Stimulated activated CD8-positive, alpha-beta memory T cell treated with anti-CD3 and anti-CD28 coated beads, Interleukin-4, amount 100 ng/mL, for 48 hours (primary cell): ENCODE measurements around the gene HERC6.
"Not testable (repeated sequence)": the region's sequence is repeated elsewhere in the genome, so short reads cannot be mapped to it uniquely, and the experiment has no call there.

Source experiments
- DNase-seq: peaks from one replicate; pipeline ENCODE4 v3.0.0-alpha.2; 2020

The HERC6 gene

DNA sequence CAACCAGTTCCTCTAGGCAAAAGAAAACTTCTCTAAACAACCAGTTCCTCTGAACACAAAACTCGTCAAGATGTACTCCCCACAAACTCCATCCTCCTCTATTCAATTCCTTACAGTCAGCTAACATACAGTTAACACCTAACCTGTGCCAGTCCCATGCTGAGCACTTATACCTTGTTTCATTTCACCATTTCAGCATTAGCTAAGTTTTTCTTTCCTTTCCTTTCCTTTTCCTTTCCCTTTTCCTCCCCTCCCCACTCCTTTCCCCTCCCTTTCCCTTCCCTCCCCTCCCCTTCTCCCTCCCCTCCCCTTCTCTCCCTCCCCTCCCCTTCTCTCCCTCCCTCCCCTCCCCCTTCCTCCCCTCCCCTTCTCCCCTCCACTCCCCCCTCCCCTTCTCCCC is 13.1 kb downstream of the HERC6 start:
- no peak for DNase-seq

DNA sequence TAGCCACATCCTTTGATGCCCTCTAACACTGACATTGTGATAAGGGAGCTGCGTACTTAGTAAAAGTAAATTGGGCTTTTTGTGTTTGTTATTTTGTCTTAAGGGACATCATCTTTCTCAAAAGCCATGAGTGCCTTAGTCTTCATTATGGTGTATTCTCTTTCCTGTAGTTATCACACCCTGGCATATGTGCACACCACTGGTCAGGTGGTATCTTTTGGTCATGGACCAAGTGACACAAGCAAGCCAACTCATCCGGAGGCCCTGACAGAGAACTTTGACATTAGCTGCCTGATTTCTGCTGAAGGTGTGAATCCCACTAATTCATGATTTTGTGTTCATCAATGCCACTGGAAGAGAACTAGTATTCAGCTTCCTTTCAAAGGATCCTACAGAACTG is 18.0 kb downstream of the HERC6 start:
- DNase-seq = no peak

DNA sequence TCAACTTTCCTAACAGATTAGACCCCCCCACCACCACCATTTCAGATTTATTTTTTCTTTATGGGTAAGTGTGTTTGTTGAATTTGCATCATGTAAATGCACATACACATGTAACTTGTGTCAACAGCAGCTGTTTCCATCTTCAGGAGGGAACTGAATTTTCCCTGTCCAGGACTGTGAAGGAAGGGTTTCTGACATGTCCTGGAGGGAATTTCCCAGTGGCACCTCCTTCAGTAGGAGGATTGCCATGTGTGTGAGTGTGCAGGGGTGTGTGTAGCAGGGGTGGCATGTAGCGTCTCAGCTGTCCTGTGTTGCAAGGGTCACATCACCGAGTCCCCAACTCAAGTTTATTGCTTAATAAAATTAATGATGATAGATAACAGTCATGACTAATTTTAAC is 19.7 kb downstream of the HERC6 start:
- DNase-seq = no peak

DNA sequence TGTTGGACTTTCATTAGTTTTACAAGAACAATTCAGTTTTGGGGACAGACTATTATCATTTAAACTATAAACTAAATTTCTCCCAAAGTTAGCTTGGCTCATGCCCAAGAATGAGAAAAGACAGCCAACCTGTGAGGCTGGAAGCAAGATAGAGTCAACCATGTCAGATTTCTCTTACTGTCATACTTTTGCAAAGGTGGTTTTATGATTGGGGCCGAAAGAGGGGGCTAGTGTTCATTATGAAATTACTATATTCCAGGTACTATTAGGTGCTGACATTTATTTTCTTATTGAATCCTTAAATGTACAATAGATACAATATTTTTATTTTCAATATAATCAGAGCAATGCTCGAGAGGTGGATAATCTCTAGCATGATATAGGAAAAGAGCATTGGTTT is 30.6 kb downstream of the HERC6 start:
- DNase-seq = no peak

DNA sequence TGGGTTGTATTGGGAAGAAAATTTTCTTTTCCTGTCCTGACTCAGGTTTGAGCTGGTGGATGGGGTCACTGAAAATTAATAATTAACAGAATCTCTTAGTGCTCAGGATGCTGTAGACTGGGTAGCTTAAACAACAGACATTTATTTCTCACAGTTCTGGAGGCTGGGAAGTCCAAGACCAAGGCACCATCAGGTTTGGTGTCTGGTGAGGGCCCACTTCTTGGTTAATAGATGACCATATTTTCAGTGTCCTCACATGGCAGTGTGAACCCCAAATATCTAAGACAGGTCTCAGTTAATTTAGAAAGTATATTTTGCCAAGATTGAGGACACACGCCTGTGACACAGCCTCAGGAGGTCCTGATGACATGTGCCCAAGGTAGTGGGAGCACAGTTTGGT is 31.1 kb downstream of the HERC6 start:
- DNase-seq = no peak

DNA sequence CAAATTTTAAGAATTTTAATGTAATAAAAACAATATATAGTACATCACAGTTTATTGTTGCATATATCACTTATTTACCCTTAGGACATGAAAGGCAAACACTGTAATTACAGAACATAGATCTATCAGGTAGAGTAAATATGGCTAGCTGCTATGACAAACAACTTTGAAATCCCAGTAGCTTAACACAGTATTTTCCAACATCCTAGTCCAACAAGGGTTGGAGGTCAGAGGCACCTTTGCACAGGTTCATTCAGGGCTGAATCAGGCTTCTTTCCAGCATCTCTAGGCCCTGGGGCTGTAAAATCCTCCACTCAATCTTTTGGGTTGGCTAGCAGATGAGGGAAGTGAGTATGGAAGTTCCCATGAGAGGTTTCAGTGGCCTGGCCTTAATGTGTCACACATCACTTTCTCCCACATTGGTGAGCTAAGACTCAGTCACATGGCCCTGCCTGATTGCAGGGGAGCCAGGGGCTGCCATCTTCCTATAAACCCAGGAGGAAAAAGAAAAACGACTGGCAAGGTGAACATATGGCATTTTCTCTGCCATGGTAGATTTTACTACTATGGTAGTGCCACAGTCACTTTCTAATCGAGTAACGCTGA is 32.9 kb downstream of the HERC6 start:
- peak; percentile 33 for DNase-seq

DNA sequence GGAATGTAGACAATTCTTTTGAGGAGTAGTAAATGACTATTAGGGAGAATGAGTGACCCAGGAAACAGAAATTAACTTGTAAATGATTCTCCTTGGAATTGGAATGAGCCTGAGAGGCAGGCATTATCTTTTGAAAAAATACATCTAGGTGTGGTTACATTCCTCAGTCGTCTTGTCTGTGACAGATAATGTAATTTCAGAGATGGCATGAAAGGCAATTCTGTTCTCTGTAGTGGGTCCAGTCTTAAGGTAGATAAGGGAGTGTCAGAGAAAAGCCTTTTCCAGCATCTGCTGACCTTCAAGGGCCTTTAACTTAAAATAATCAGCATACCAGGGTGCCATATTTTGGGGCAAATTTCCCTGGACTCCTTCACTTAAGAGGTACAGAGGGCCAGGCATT is 35.1 kb downstream of the HERC6 start:
- no peak for DNase-seq

DNA sequence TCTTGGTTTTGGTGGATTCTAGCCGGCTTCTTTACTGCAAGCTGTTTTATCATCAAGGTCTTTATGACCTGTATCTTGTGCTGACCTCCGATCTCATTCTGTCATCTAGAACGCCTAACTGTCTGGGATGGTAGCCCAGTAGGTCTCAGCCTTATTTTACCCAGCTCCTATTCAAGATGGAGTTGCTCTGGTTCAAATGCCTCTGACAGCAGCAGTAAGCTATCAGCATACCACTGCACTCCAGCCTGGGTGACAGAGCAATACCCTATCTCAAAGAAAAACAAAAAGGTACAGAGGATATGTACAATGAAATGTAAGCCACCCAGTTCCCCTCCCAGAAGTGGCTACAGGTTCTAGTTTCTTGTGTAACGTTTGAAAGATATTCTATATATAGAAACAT is 36.1 kb downstream of the HERC6 start:
- DNase-seq = no peak

DNA sequence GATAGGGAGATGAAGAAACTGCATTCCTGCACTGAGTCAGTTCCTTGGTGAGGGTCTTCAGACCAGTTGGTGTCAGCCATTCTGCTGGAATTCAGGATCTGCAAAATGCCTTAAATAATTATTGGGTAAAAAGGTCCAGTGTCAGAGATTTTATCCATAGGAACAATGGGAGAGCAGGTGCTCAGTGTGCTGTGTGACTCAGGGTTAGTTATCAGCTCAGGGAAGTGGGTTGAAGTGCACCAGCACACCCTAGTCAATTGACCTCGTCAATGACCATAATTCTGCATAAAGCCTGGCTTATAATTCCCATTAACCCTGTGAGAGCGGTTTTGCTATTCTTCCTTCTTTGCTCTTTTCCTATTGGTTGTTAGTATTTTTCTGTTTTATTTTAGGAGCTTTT is 37.3 kb downstream of the HERC6 start:
- DNase-seq = no peak

DNA sequence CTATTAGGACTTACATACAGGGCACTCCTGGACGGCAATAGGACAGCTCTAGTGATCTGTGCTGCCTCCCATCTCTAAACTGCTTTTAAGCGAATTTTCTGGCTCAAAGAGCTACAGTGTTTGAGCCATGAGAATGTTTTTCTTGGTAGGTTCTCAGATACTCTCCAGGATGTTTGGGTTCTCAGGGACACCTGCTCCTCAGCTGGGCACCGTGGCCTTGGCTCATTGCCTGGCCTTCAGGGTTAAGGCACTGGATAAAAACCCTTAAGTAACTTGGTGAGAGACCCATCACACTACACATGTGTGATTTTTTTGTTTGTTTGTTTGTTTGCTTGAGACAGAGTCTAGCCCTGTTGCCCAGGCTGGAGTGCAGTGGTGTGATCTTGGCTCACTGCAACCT is 39.8 kb downstream of the HERC6 start:
- no peak for DNase-seq

DNA sequence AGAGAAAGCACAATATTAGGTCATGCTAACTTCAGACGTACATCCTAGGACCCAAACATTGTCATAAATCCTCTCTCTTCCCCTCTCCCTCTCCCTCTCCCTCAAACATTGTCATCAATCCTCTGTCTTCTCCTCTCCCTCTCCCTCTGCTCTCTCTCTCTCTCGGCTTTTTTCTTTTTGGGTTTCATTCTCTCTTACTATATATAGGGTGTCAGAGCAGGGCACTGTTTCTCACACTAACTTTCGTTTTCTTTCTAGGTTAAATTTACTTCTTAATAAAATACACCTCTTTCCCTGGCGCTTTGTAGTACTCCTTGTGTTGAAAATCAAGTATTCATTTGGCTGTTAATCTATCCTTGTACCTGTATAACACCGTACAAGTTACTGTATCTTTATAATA is 41.2 kb downstream of the HERC6 start:
- no peak for DNase-seq

DNA sequence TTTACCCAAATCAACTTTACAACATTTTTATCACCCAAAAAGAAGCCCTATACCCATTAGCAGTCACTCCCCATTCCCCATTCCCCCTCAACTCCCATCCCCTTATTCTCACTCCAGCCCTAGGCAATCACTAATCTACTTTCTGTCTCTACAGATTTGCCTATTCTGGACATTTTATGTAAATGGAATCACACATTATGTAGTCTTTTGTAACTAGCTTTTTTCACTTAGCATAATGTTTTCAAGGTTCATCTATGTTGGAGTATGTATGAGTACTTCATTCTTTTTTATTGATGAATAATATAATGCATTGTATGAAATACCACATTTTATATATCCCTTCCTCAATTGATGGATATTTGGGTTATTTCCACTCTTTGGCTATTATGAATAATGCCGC is 42.2 kb downstream of the HERC6 start:
- no peak for DNase-seq

DNA sequence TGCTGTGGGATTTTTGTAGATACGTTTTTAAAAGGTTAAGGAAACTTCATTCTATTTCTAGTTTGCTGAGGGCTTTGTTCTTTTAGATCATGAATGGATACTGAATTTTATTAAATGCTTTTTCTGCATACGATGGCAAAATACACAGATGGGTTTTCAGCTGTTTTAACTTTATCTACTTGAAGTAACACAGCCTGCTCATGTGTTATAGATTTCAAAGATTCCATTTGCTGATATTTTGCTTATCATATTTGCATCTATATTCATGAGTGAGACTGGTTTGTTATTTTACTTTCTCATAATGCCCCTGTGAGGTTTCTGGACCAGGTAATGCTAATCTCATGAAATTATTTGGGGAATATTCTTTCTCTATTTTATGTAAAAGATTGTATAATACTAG is 43.8 kb downstream of the HERC6 start:
- DNase-seq = no peak

DNA sequence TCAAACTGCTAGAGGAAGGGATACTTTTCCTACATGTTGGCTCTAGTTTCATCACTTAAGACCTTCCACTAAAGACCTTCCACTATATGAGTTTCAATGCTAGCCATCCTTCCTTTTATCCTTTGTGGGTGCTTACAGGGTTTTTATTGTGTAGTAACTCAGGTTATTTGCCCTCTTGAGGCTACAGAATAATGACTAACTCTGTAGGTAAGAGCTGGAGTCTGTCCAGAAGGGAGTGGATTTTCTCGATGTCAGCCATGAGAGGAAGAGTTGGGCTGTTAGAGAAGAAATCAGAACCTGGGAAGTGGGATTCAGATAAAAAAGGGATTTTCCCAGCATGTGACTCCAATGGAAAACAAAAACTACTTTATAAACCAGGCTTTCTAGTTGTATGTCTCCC is 50.7 kb downstream of the HERC6 start:
- no peak for DNase-seq

DNA sequence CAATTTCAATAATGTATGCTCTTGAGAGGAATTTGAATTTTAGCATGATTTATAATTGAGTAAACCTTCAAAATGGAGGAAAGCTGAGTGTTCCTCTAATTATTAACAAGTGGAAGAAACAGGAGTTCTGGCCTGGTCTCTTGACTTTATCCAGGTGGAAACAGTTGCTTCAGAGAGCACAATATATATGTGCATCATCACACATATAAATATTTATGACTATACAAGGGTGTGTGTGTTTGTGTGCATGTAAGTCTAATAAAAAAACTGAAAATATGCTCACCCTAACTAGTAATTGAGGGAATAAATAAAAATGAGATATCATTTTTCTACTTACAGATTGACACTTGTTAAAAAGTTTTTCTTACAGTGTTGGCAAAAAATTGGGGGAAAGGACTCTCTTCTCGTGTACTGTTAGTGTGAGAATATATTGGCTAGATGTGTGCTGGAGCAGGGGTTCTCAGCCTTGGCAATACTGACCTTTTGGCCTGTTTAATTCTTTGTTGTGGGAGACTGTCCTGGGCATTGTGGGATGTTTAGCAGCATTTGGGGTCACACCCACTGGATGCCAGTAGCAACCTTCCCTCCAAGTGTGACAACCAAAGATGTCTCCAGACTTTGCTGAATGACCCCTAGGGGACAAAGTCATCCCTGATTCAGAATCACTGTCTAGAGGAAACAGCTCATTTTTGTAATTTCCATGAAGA is 57.5 kb downstream of the HERC6 start:
- DNase-seq = no peak

DNA sequence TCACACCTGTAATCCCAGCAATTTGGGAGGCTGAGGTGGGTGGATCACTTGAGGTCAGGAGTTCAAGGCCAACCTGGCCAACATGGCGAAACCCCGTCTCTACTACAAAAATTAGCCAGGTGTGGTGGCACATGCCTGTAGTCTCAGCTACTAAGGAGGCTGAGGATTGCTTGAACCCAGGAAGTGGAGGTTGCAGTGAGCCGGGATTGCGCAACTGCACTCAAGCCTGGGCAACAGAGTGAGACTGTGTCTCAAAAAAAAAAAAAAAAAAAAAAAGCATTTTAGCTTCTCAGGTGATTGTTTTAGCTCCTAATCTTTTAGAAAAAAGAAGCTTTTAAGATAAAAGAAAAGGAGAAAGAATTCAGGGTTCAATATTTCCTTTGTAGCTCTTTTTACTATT is 59.2 kb downstream of the HERC6 start:
- not testable (repeated sequence) for DNase-seq

DNA sequence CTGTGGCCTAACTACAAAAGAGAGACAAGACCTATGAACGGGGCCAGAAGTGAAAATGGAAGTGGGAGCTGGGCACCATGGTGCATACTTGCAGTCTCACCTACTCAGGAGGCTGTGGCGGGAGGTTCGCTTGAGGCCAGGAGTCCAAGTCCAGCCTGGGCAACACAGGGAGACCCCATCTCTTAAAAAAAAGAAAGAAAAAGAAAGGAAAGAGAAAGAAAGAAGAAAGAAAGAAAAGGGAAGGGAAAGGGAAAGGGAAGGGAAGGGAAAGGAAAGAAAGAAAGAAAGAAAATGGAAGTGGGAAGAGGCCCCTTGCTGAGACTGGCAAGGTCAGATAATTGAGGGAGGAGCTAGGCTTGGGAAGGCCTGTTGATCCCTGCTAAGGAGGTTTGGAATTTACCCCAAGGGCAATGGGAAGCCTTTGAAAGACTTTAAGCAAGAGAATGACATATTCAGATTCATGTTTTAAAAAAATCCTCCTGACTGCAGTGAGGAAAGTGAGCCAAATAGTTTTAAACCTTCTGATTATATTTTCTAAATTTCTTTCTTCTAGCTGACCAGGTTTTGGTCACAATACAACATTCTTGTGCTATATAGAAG is 60.6 kb downstream of the HERC6 start:
- DNase-seq = no peak

DNA sequence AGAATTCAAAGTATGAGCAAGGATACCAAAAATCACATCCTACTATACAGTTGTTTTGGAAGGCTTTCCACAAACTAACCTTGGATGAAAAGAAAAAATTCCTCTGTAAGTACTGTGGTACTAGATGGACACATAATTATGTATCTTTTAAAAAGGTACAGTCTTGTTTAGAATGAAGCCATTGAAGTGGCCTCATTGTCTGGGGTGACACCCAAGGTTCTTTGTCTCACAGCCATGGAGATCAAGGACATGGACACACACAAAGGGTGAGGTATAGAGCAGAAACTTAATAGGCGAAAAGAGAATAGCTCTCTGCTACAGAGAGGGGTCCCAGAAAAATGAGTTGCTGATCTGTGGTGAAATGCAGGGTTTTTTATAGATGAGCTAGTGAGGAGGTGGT is 61.5 kb downstream of the HERC6 start:
- no peak for DNase-seq

DNA sequence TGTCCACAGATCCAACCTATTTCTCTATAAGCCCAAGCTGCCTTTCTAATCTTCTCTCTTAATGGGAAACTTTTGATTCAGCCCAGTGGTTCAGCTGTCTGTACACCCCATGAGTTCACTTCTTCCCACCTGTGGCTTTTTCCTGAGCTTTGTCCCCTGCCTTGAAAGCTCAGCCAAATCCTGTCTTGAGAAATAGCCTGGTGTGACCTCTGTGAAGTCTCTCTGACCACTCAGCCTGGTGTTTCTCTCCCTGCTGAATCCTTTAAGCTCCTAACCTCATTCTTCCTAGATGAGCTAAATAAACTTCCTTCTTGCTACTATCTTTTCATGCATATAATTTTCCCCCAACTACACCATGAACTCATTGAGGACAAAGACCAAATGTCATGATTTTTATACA is 63.0 kb downstream of the HERC6 start:
- DNase-seq = no peak

DNA sequence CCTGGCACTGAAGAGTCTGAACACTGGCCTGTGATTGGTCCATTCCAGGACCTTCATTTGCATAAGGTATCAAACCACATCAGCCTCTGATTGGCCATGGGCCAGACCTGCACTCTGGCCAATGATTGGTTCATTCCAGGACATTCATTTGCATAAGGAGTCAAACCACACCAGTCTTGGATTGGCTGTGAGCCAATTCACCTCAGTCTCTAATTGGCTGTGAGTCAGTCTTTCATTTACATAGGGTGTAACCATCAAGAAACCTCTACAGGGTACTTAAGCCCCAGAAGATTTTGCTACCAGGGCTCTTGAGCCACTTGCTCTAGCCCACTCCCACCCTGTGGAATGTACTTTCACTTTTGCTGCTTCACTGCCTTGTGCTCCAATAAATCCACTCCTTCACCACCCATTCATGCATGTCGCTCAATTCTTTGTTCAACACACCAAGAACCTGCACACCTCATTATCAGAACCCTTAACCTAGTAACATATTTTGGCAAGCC is 64.1 kb downstream of the HERC6 start:
- DNase-seq = no peak

DNA sequence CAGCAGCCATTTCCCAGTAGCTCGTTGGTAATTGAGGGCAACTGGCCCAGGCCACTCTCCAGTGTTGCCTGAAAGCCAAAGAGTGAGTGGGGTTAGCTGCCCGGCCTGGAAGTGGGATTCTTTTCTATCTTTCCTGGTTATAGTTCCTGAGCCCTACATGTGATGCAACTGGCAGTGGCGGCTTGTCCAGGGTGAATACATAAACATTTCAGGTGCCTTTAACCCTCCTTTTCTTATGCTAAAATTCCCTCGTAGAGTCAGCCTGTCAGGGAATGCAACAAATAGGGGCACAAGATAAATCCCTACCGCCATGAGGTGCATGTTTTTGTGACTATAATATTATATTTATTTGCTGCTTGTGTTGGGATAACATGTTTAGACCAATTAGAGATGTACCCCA is 64.8 kb downstream of the HERC6 start:
- no peak for DNase-seq

DNA sequence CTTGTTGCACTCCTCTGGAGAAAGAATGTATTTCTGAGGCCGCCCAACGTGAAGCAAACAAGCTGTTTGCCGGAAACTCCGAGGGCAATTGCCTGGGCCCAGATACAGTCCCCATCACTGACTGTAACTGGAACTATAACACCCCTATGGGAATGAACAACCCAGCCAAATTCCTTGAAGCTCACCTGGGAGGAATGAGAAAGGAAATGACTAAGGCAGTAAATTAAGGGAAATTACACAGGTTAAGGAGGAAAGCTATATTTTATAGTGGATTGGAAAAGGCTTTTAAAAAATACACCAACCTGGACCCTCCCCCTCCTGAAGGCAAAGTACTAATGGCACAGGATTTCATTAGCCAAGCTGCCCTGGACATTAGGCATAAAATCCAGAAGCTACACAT is 66.6 kb downstream of the HERC6 start:
- no peak for DNase-seq

DNA sequence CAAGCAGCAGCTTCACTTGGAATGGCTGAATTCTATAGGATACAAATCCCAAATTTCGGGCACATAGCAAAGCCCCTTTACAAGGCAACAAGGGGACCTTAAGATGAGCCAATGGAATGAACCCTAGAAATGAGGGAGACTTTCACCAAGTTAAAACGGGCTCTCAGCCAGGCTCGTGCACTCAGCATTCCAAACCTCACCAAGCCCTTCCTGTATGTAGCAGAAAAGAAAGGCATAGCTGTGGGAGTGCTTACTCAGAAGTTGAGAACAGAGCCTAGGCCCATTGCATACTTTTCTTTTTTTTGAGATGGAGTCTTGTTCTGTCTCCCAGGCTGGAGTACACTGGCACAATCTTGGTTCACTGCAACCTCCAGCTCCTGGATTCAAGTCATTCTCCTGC is 67.5 kb downstream of the HERC6 start:
- DNase-seq = no peak

DNA sequence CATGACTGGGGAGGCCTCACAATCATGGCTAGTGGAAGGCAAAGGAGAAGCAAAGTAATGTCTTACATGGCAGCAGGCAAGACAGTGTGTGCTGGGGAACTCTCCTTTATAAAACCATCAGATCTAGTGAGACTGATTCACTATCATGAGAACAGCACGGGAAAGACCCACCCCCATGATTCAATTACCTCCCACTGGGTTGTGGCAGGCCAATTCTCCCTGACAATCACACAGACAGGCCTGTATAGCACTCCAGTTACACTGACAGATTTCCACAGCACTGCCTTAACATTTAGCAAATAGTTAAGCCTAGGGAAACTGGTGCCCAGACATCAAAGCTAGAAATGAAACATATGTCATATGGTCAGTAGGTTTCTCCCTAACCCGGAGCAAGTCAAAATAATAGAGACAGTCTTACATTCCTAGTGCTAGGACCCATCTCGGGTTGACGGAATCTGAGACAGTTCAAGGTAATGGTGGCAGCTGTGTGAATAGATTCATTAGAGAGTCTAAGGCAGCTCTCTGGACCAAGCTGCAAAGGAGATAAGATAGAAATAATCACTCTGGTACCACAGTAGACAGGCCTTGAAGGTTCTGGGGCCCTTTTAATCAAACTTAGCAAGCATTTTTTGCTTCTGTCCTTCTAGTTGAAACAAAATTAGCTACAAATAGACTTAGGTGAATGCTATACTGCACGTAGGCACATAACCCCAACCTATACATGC is 68.9 kb downstream of the HERC6 start:
- no peak for DNase-seq
